ENCODE data around the gene PTPRK.

PTPRK gene

DNA sequence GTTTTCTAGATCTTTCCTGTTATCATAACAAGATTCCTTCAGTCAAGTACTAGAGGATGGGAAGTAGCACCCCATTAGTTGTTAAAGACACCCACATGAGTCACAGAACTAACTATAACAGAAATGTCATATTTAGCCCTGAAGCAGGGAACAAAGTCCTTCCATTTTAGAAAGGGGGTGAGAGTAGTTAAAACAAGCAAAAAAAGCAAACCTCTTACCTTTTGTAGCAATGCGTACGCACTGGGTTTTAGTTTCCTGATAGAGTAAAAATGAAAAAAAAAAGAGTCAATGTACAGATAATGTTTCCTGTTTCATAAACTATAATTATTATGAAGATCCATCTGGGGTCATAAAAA lies 455.9 kb downstream of the PTPRK start:
- H3K4me3 ChIP-seq (ENCODE audit: insufficient read depth, low read depth, low read length): no peak overlapping the region

DNA sequence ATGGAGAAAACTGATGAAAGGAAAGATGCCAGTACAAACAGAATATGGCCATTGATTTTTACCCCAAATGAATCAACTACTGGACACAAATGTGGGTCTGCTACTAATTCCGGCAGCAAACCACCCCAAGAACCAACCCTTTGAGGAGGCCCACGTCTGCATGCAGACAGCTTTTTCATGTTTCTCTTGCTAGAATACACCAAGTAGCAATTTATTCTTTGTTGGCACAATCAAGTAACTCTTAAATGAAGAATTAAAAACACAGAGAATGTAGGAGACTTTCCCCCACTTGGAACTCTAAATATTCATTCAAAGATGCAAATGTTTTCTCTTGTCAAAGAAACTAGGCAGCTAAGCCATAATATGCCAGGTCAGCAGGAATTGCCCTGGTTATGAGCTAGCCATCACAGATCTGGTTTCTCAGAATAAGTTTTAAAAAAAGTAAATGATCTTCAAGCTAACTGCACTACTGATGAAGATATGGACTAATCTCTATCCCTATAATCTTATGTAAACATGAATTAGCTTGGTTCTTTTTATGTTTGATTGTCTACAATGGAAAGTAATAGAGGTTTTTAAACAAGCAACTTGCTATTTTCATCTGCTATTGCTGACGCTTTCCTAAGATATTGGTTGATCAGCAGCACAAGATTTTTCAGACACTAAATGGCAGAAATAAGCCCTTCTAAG lies 456.4 kb downstream of the PTPRK start:
- peaks cover 7% of the 10 kb centered on the region for H3K4me1 ChIP-seq (ENCODE audit: control insufficient read depth, insufficient read depth, low read length)
- H3K36me3 ChIP-seq (ENCODE audit: control insufficient read depth, insufficient read depth, low read length): no peaks in the 10 kb centered on the region
- H3K4me3 ChIP-seq (ENCODE audit: insufficient read depth, low read depth, low read length): no peak overlapping the region
- H3K27me3 ChIP-seq (ENCODE audit: control insufficient read depth, insufficient read depth, low read length, poor library complexity, severe bottlenecking): no peaks in the 10 kb centered on the region
- WGBS, 2 experiments: 91 to 96% methylated on average over 3 of the region's 3 CpGs
- H3K9me3 ChIP-seq (ENCODE audit: control insufficient read depth, low read length): no peaks in the 10 kb centered on the region
- no peak overlapping the region for H3K27ac ChIP-seq (ENCODE audit: insufficient read depth, low read depth, low read length, poor library complexity, severe bottlenecking)

More for the DNA sequence above, 455.9 kb downstream of the PTPRK start:
- WGBS, 2 experiments: 80% methylated on average over 2 of the region's 2 CpGs; no CpG with 5 or more reads in 1 of the 2 experiments
- H3K27ac ChIP-seq (ENCODE audit: insufficient read depth, low read depth, low read length, poor library complexity, severe bottlenecking): no peak overlapping the region
- H3K4me1 ChIP-seq (ENCODE audit: control insufficient read depth, insufficient read depth, low read length): peaks cover 7% of the 10 kb centered on the region
- no peaks in the 10 kb centered on the region for H3K27me3 ChIP-seq (ENCODE audit: control insufficient read depth, insufficient read depth, low read length, poor library complexity, severe bottlenecking)
- H3K36me3 ChIP-seq (ENCODE audit: control insufficient read depth, insufficient read depth, low read length): no peaks in the 10 kb centered on the region
- no peaks in the 10 kb centered on the region for H3K9me3 ChIP-seq (ENCODE audit: control insufficient read depth, low read length)

DNA sequence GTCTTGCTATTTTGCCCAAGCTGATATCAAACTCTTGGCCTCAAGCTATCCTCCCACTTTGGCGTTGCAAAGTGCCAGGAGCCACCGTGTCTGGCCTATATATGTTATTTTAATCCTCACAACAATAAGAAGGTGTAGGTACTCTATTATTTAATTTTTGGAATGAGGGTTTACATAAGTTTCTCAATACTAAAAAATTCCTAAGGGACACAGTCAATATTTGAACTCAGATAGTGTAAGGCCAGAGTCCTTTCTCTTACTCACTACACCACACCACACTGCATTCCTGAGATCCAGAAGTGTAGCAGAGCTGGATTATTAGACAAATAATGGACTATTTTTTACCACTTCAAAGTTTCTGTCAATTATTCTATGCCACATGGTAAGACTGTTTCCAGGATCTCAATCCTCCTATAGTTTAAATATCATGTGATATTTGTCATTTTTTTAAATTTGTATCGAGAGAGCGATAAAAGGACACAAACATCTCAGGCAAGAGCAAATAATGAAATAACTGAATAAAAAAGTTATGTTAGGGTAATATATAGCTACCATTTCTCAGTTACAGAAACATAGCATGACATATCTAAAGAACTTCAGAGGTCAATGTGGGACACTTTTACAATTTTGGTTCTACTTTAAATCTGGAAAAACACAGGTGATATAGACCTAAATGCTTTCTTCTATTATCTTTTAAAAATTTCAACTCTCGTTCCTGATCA lies 457.4 kb downstream of the PTPRK start:
- H3K27me3 ChIP-seq (ENCODE audit: control insufficient read depth, insufficient read depth, low read length, poor library complexity, severe bottlenecking): no peaks in the 10 kb centered on the region
- no peak overlapping the region for H3K4me3 ChIP-seq (ENCODE audit: insufficient read depth, low read depth, low read length)
- no peaks in the 10 kb centered on the region for H3K36me3 ChIP-seq (ENCODE audit: control insufficient read depth, insufficient read depth, low read length)
- no peaks in the 10 kb centered on the region for H3K9me3 ChIP-seq (ENCODE audit: control insufficient read depth, low read length)
- no peak overlapping the region for H3K27ac ChIP-seq (ENCODE audit: insufficient read depth, low read depth, low read length, poor library complexity, severe bottlenecking)
- WGBS, 2 experiments: 100% methylated on average over 2 of the region's 5 CpGs; no CpG with 5 or more reads in 1 of the 2 experiments
- peaks cover 7% of the 10 kb centered on the region for H3K4me1 ChIP-seq (ENCODE audit: control insufficient read depth, insufficient read depth, low read length)

DNA sequence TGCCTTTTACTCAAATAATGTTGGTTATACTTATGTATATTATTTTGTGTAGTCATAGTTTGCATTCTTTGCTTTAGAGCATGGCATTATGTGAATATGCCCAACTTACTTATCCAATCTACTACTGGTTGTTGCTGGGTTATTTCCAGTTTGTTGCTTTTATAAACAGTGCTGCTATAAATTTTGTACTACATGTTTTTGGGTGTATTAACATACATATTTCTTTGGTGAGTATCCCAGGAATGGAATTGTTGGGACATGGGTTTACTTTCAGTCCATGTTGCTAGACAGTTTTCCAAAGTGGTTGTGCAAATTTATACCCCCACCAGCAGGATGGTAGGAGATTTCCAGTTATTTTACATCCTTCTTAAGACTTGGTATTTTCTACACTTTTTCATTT lies 462.5 kb downstream of the PTPRK start:
- Histone ChIP-seq H3K9me3 (ENCODE audit: control insufficient read depth, low read length) (no peaks in the 10 kb centered on the region), H3K27me3 (ENCODE audit: control insufficient read depth, insufficient read depth, low read length, poor library complexity, severe bottlenecking) (no peaks in the 10 kb centered on the region), H3K4me1 (ENCODE audit: control insufficient read depth, insufficient read depth, low read length) (no peaks in the 10 kb centered on the region)

DNA sequence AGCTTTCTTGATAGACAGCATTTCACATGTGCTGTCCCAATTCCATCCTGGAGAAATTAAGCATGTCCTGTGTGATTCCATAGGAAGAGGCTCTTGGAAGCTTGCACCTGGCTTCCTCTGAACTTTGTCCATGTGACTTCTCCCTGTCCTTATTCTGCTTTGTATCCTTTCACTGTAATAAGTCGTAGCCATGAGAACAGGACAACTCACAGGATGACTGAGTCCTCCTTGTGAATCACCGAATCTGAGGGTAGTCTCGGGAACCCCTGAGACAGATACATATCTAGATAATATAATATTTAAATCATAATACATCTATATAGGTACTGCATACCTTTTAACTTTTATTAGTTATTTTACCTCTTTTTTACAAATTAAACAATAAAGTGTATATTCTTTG lies 462.9 kb downstream of the PTPRK start:
- 94 to 95% methylated on average over 1 to 2 of the region's 3 CpGs for WGBS, 2 experiments
- H3K27me3 ChIP-seq (ENCODE audit: control insufficient read depth, insufficient read depth, low read length, poor library complexity, severe bottlenecking): no peaks in the 10 kb centered on the region
- no peaks in the 10 kb centered on the region for H3K36me3 ChIP-seq (ENCODE audit: control insufficient read depth, insufficient read depth, low read length)

More for the DNA sequence above, 462.5 kb downstream of the PTPRK start:
- no peak overlapping the region for H3K4me3 ChIP-seq (ENCODE audit: insufficient read depth, low read depth, low read length)
- no peaks in the 10 kb centered on the region for H3K36me3 ChIP-seq (ENCODE audit: control insufficient read depth, insufficient read depth, low read length)
- no peak overlapping the region for H3K27ac ChIP-seq (ENCODE audit: insufficient read depth, low read depth, low read length, poor library complexity, severe bottlenecking)

DNA sequence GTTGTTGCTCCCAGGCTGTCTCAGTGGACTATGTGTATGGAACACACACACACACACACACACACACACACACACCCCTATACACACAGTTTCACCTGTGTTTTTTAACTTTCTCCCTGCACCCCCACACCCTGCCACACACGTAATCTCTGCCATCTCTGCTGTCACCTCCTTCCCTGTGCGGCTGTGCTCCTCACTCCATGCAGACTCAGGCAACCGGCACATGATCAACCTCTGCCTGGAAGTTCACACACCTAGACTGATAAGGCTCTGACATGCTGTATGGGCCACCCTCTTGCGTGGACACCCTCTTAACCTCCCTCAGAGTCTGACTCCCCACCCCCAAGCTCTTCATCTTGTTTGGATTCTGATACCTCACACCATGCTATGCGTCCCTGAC lies 467.3 kb downstream of the PTPRK start:
- Histone ChIP-seq H3K27me3 (ENCODE audit: control insufficient read depth, insufficient read depth, low read length, poor library complexity, severe bottlenecking) (no peaks in the 10 kb centered on the region), H3K9me3 (ENCODE audit: control insufficient read depth, low read length) (no peaks in the 10 kb centered on the region), H3K4me1 (ENCODE audit: control insufficient read depth, insufficient read depth, low read length) (no peaks in the 10 kb centered on the region), H3K27ac (ENCODE audit: insufficient read depth, low read depth, low read length, poor library complexity, severe bottlenecking) (no peak overlapping the region), H3K36me3 (ENCODE audit: control insufficient read depth, insufficient read depth, low read length) (no peaks in the 10 kb centered on the region), H3K4me3 (ENCODE audit: insufficient read depth, low read depth, low read length) (no peak overlapping the region)
- WGBS, 2 experiments: 94% methylated on average over 5 of the region's 5 CpGs

More for the DNA sequence above, 462.9 kb downstream of the PTPRK start:
- H3K4me3 ChIP-seq (ENCODE audit: insufficient read depth, low read depth, low read length): no peak overlapping the region
- H3K9me3 ChIP-seq (ENCODE audit: control insufficient read depth, low read length): no peaks in the 10 kb centered on the region
- H3K4me1 ChIP-seq (ENCODE audit: control insufficient read depth, insufficient read depth, low read length): no peaks in the 10 kb centered on the region
- no peak overlapping the region for H3K27ac ChIP-seq (ENCODE audit: insufficient read depth, low read depth, low read length, poor library complexity, severe bottlenecking)

DNA sequence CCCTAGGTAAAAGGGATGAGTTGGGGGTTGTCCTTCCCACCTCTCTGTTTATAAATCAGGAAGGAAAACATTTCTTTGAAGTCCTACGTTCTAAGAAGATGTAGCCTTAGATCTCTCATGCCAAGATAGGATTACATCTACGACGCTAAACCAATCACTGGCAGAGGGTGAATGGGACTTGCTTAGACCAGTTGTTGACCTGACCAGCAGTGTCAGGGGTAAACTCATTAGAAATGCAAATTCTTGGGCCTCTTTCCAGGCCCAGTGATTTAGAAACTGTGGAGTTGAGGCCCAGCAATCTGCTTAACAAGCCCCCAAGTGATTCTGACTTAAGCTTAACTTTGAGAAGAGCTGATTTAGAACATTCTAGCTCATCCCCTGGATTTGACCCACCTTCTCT lies 472.4 kb downstream of the PTPRK start:
- WGBS, 2 experiments: 77 to 83% methylated on average over 3 of the region's 3 CpGs
- H3K27me3 ChIP-seq (ENCODE audit: control insufficient read depth, insufficient read depth, low read length, poor library complexity, severe bottlenecking): no peaks in the 10 kb centered on the region
- no peaks in the 10 kb centered on the region for H3K36me3 ChIP-seq (ENCODE audit: control insufficient read depth, insufficient read depth, low read length)
- no peak overlapping the region for H3K4me3 ChIP-seq (ENCODE audit: insufficient read depth, low read depth, low read length)
- no peaks in the 10 kb centered on the region for H3K4me1 ChIP-seq (ENCODE audit: control insufficient read depth, insufficient read depth, low read length)
- H3K27ac ChIP-seq (ENCODE audit: insufficient read depth, low read depth, low read length, poor library complexity, severe bottlenecking): no peak overlapping the region
- no peaks in the 10 kb centered on the region for H3K9me3 ChIP-seq (ENCODE audit: control insufficient read depth, low read length)

DNA sequence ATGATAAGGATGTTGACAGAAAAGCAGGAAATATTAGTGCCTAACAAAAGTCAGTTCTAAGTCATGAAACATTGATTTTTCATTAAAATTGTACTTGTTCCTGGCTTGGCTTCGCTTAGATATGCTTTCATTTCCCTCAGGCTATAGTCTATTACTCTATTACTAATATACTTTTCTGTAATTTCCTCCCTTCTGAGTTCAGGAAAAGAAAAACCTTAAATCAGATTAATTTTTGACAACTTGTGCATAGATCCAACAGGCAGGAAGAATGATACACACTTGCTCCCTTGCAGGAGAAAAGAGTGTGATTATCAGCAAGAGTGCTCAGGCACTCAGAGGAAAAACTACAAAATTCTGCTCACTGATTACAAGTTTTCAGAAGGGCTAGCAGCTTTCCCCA lies 474.4 kb downstream of the PTPRK start:
- Histone ChIP-seq H3K4me3 (ENCODE audit: insufficient read depth, low read depth, low read length) (no peak overlapping the region), H3K9me3 (ENCODE audit: control insufficient read depth, low read length) (no peaks in the 10 kb centered on the region), H3K36me3 (ENCODE audit: control insufficient read depth, insufficient read depth, low read length) (no peaks in the 10 kb centered on the region), H3K27me3 (ENCODE audit: control insufficient read depth, insufficient read depth, low read length, poor library complexity, severe bottlenecking) (no peaks in the 10 kb centered on the region), H3K4me1 (ENCODE audit: control insufficient read depth, insufficient read depth, low read length) (no peaks in the 10 kb centered on the region), H3K27ac (ENCODE audit: insufficient read depth, low read depth, low read length, poor library complexity, severe bottlenecking) (no peak overlapping the region)
- WGBS, 2 experiments: 95 to 100% methylated on average over 1 of the region's 1 CpG

DNA sequence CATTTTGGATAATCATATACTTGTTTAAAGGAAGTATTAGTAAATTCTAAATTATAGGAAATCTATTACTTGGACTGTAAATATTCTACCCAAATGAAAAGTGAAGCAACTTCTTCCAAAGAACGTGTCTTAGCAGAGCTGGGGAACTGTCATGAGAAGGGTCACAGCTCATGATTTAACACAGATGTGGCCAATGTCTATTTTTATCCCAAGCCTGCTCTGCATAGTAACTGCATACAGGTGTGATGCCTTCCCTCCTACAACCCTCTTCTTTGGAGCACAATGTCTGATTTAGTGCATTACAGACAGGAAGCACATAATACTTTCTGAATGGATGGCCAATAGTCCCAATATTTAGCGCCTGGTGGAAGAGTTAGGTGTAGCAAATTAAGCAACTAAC lies 480.9 kb downstream of the PTPRK start:
- H3K9me3 ChIP-seq (ENCODE audit: control insufficient read depth, low read length): no peaks in the 10 kb centered on the region
- no peaks in the 10 kb centered on the region for H3K36me3 ChIP-seq (ENCODE audit: control insufficient read depth, insufficient read depth, low read length)
- no peaks in the 10 kb centered on the region for H3K27me3 ChIP-seq (ENCODE audit: control insufficient read depth, insufficient read depth, low read length, poor library complexity, severe bottlenecking)
- H3K4me1 ChIP-seq (ENCODE audit: control insufficient read depth, insufficient read depth, low read length): no peaks in the 10 kb centered on the region
- 92 to 93% methylated on average over 2 of the region's 2 CpGs for WGBS, 2 experiments
- no peak overlapping the region for H3K27ac ChIP-seq (ENCODE audit: insufficient read depth, low read depth, low read length, poor library complexity, severe bottlenecking)
- H3K4me3 ChIP-seq (ENCODE audit: insufficient read depth, low read depth, low read length): no peak overlapping the region

DNA sequence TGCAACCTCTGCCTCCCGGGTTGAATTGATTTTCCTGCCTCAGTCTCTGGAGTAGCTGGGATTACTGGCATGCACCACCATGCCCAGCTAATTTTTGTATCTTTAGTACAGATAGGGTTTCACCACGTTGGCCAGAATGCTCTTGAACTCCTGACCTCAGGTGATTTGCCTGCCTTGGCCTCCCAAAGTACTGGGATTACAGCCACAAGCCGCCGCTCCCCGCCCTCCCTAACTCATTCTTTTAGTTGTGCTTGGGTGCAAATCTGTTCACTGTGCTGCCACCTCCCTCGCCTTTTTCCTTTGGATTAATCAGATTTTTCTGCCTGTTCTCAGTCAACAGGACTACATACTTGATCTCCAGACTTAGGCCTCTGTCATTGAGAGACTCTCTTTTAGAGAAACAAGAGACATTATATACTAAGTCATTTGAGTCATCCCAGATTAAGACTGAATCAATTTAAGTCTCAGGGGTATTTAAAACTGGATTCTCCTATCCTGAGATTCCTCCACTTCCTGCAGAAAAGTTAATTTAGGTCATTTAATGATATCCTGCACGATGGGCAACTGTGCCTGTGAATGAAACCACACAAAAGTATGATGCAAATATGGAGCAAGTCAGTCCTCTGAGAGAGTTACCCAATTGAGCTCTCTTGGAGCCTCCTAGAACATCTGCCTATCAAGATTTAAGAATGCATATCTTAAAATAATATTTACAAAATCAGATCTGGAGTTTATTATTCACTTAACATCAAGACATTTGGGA lies 483.4 kb downstream of the PTPRK start:
- Histone ChIP-seq H3K27me3 (ENCODE audit: control insufficient read depth, insufficient read depth, low read length, poor library complexity, severe bottlenecking) (no peaks in the 10 kb centered on the region), H3K4me3 (ENCODE audit: insufficient read depth, low read depth, low read length) (no peak overlapping the region), H3K36me3 (ENCODE audit: control insufficient read depth, insufficient read depth, low read length) (no peaks in the 10 kb centered on the region), H3K27ac (ENCODE audit: insufficient read depth, low read depth, low read length, poor library complexity, severe bottlenecking) (no peak overlapping the region), H3K9me3 (ENCODE audit: control insufficient read depth, low read length) (no peaks in the 10 kb centered on the region), H3K4me1 (ENCODE audit: control insufficient read depth, insufficient read depth, low read length) (no peaks in the 10 kb centered on the region)
- WGBS, 2 experiments: 89 to 92% methylated on average over 7 of the region's 7 CpGs
